GM06990 (cell line): ENCODE results near the gene SLC35A4.

Source experiments
- DNase-seq: peaks from one replicate; pipeline ENCODE4 v3.0.0-alpha.2; 2011; ENCODE audit not compliant: insufficient read length; ENCODE audit errors: extremely low read depth
- H3K27me3 ChIP-seq: replicated peaks from 2 replicates; pipeline ENCODE4 v1.6.0; 2011; ENCODE audit warnings: low read length; ENCODE audit not compliant: control insufficient read depth, insufficient read depth
- H3K36me3 ChIP-seq: 2 replicates; pipeline ENCODE4 v1.5.1; 2011; ENCODE audit warnings: low read length; ENCODE audit not compliant: control insufficient read depth, insufficient read depth
- H3K4me3 ChIP-seq: replicated peaks from 2 replicates; pipeline ENCODE4 v1.5.1; 2011; ENCODE audit warnings: low read depth, mild to moderate bottlenecking, control low read depth, low read length
- CTCF ChIP-seq: IDR thresholded peaks from 2 replicates; pipeline ENCODE4 v1.5.1; 2011; ENCODE audit warnings: low read length, control low read depth, mild to moderate bottlenecking, inconsistent platforms; ENCODE audit not compliant: insufficient read depth, poor library complexity, severe bottlenecking

SLC35A4 gene

GRCh38 chr5:140555747-140556312 lies 8.8 kb upstream of the SLC35A4 start:
- H3K4me3 ChIP-seq = peak overlapping the region; percentile 90
- no peaks in the 10 kb centered on the region for H3K27me3 ChIP-seq
- TF ChIP-seq CTCF = no peak
- no peak for DNase-seq
- peaks cover 12% of the 10 kb centered on the region for H3K36me3 ChIP-seq

- H3K4me3 ChIP-seq = peak overlapping the region; percentile 90
- TF ChIP-seq CTCF = no peak
- no peaks in the 10 kb centered on the region for H3K27me3 ChIP-seq
- peaks cover 9% of the 10 kb centered on the region for H3K36me3 ChIP-seq
- DNase-seq = no peak
These were observed 8.2 kb upstream of the SLC35A4 start for GRCh38 chr5:140556438-140556837.

DNA sequence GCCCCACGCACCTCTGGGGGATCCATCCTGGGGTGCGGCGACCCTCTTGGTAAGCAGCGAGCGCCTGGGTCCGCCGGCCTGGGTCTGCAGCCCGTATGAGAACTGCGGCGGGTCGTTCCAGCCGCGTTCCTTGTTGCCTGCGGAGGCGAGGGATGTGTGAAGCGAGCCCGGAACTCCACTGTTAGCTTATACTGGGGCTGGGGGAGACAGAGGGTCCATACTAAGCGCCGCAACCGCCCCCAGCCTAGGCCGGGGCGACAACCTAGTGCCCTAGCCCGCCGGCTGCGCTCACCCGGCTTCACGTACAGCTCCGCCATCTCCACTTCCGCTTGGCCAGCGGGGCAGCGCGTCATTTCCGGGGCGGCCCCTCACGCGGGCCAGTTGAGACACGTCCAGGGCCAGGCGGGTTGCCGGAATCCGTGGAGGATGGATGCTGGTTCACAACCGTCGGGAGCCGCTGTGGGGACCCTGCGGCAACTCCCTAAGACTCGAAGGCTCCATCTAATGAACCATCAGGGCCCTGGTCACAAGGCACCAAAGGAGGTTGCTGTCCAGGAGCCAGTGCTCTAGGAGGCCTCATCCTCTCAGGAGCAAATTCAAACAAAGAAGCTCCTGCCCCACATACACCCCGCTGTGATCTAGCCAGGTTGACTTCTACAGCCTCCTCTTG lies 7.4 kb upstream of the SLC35A4 start, which contains the start of gene SRA1:
TSS of gene SRA1 (minus strand) at position 338 of the 670 bp plus-strand sequence. CDS start at position 317, 21 bp downstream.
- Histone ChIP-seq H3K36me3 (peaks cover 9% of the 10 kb centered on the region), H3K4me3 (peak within 1 kb of the TSS; percentile 90)
- TF ChIP-seq CTCF = no peak

DNA sequence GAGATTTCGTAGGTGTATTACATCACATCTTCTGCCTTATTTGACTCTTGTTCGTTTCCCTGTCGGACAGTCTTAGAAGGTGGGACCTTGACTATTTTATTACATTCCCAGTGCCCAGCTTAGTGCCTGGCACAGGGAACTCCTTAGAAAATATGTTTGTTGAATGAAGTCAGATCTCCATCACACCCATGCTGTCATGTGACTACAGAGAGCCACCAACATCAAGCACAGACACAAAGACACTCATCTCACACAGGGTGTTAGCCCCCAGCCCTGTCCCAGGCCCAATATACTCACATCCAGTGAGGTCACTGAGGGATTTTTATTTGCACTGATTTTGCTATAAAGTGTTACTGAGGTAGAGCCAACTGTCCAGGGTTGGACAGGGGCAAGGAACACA lies 6.7 kb upstream of the SLC35A4 start:
- no peak for TF ChIP-seq CTCF

More for the DNA sequence above, 7.4 kb upstream of the SLC35A4 start, which contains the start of gene SRA1:
- DNase-seq = peak; percentile 92
- no peaks in the 10 kb centered on the region for H3K27me3 ChIP-seq

DNA sequence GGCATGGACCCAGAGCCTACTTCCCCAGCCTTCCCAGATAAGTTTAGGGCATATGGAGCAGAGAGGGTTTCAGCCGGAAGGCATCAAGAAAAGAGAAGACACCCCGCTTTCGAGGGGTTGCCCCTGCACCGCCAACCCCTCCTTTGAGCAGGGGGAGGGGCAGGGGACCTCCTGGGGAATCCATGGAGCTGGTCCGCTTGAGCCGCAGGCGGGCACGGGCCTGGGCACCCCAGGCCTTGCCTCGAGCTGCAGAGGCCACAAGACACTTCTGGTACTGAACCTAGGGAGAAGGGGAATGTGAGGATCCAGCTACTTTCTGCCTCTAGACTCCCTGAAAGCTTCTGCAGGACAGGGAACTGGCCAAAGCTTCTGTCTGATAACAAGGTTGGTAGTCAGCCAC lies 6.1 kb upstream of the SLC35A4 start:
- no peak for TF ChIP-seq CTCF
- H3K27me3 ChIP-seq = no peaks in the 10 kb centered on the region
- no peak for DNase-seq
- peaks cover 9% of the 10 kb centered on the region for H3K36me3 ChIP-seq
- no peak overlapping the region for H3K4me3 ChIP-seq

More for the DNA sequence above, 6.7 kb upstream of the SLC35A4 start:
- Histone ChIP-seq H3K36me3 (peaks cover 9% of the 10 kb centered on the region), H3K27me3 (no peaks in the 10 kb centered on the region), H3K4me3 (peak overlapping the region; percentile 90)
- DNase-seq = no peak
